Kasumi-1 (cell line): ENCODE results near the gene XPR1.

Experiments
- DNase-seq, 2 experiments: peaks; one replicate each; lab custom pipeline; 2025; lab: John Stamatoyannopoulos, UW

XPR1 gene

GRCh38 chr1:180841415-180841814 is 209.6 kb downstream of the XPR1 start:
- no peak for DNase-seq

- DNase-seq: no peak
Measured at GRCh38 chr1:180842052-180842451, 210.2 kb downstream of the XPR1 start.

DNA sequence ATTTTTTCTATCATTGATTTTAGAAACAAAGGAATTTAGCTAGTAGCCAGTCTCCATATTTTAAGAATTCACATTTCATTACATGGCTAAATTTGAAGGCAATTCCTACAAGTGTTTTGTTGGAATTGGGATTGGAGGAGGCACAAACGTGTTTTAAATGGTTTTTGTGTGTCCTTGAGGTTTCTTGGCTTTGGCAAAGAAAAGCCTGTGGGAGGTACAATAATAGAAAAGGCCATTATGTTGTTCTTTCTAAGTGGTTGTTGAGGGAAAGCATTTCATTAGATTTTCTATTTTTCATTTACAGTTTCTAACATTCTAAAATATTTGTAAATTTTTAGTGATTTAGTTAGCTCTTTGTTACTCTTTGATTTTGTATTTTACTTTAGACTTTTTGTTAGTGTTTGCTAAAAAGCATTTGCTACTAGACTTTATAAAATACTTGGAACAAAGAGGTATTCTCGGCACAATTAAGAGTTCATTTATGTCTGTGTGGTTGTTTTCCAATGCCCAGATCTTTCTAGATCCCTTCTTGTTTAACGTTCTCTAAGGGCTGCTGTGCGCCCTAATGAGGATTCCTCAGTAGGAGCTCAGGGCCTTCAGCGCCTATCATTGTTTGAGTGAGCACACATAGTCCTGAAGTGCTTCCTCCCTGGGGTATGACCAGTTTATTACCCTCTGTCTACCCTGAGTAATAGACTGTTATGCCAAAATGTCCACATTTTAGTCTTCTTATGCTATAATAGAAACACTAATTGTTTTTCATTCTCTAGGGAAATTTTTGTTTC is 210.9 kb downstream of the XPR1 start:
- no peak for DNase-seq

DNA sequence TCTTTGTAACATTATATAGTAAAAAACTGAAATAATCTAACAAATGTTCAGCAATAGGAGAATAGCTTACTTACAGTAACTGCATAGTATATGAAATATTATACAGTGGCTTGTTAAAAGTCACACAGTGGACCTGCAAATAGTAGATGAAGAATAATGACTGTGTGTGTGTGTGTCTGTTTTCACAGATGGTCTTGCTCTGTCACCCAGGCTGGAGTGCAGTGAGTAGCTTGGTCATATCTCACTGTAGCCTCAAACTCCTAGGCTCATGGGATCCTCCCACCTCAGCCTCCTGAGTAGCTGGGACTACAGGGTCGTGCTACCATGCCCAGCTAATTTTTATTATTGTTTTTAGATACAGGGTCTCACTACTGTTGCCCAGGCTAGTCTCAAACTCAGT is 213.5 kb downstream of the XPR1 start:
- no peak for DNase-seq

GRCh38 chr1:180848191-180848590 is 216.4 kb downstream of the XPR1 start:
- DNase-seq: no peak

DNA sequence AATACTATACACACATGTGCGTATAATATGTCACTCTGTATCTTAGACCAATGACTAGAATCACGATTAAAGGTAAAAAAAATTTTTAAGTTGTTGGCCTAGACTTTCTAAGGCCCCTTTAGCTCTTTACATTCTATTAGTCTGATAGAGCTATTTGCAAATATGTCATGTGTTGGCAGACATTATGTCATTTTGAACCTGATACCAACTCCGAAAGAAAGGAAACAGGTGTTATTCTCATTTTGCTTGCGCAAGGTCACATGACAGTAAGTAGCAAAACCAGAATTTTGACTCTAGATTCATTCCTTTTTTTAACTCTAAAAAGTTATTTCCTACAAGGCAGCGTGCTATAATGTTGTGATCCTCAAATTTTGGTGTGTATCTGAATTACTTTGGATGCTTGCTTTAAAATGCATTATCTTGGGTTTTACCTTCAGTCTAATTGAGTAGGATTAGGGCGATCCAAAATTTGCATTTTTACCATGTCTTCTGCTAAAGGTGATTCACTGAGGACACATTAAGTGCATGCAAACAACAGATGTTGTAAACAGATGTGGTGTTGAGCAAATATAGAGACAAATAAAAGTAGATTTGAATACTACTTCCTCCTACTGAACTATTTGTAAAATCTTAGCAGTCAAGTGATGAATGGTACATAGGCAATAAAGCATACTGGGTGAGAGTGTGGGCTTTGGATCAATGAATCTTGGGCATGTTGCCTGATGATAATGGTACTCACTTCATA is 217.4 kb downstream of the XPR1 start:
- DNase-seq: no peak

DNA sequence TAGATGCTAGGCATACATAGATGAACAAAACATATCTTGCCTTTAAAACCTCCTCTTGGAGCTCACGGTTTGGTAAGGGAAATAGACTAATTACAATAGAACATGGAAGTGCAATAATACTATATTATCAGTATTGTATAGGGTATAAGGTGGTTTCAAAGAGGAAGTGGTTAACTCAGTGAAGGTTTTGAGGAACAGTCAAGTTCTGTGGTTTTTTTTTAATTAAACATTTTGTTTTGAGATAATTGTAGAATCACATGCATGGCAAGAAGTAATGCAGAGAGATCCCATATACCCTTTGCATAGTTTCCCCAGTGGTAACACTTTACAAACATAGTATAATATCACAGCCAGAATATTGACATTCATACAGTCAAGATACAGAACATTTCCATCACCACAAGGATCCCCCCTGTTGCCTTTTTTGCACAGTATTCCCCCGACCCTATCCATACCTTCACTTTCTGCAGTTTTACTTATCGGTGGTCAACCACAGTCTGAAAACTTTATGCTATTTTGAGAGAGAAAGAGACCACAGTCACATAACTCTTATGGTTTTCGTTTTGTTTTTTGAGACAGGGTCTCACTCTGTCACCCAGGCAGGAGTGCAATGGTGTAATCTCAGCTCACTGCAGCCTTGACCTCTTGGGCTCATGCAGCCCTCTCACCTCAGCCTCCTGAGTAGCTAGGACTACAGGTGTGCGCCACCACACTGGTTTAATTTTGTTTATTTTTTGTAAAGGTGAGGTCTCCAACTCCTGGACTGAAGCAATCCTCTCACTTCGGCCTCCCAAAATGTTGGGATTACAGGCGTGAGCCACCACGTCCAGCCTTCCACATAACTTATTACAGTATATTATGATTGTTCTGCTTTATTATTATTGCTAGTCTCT is 220.4 kb downstream of the XPR1 start:
- DNase-seq: peak; percentile 35 to 36

DNA sequence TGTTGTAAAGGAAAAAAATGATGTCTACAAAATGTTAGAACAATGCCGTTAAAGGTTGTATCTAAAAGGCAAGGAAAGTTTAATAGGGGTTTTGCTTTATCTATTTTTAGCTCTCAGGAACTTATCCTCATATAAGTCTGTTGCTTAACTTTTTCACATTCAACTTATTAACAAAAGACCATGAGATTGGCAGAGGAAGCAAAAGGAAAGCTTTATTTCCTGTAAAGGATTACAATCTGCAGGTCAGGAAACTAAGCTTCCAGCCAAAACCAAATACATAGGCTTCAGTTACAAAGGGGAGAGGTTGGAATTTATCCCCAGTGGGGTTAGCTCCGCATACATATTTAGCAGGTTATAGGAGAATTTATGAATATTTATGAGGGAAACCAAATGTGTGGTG is 222.2 kb downstream of the XPR1 start:
- DNase-seq: no peak

DNA sequence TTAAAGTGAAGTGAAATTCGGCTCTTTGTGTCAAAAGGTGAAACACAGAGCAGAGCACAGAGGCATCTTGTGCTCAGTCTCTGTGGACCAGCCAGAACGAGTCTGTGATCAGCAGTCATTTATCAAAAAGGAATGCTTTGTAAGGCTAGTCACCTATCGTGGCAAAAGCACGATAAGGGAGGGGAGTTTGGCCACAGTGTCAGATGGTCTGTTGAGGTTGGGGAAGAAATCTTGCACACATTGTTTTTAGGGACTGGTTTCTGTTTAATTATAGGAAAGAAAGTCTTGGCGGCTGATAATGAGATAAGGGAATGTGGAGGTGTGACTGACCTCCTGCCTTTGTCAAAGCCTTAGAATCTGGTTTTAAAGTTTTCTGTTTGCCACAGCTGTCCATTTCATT is 222.6 kb downstream of the XPR1 start:
- DNase-seq: no peak

- DNase-seq: peak; percentile 24 to 48
Measured at GRCh38 chr1:180857947-180858725, 226.3 kb downstream of the XPR1 start.

DNA sequence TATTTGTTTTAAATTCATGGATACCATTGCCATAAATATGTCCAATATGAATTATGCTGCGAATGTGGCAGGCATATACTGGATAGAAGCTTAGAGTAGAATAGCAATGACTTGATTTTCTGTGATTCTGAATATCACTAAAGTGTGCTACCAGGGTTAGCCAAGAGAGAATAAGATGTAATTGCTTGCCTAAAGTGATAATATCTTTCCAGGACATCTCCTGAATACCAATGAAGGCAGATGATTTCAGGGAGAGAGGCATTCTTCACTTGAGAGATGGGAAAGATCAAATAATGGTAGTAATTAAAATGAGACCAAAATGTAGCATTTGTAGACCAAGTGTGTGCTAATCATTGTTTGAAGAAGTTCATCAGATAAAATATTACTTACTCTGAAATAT is 227.5 kb downstream of the XPR1 start:
- DNase-seq: no peak

GRCh38 chr1:180860535-180860934 is 228.7 kb downstream of the XPR1 start:
- DNase-seq: no peak

- no peak for DNase-seq
Measured at GRCh38 chr1:180862305-180862704, 230.5 kb downstream of the XPR1 start.

DNA sequence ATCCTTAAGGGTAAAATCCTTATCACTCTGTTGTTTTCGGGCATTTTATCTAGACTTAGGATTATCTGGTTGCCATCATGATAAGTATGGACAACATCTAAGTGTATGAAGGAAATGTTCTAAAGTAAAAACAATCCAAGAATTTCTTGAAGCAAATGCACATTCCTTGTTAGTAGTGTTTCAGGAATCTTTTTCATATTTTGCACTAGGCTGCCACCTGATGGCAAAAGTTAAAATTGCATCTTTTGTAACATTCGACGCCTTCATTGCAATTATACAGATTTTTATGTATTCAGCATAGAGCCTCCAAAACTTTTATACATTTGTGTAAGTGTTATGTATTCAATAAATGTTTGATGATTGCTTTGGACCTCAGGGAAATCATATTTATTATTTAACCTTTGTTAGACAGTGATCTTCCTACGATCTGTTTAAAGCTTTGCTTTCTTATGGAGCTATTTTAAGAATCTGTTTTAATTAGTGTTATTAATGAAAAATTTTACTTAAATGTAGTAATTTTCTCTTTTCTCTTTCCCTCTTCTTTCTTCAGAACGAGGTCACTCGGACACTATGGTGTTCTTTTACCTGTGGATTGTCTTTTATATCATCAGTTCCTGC is 231.4 kb downstream of the XPR1 start:
- DNase-seq: peak; percentile 45 to 50

- DNase-seq: peak; percentile 75 to 86
Measured at GRCh38 chr1:180881806-180882509, 250.1 kb downstream of the XPR1 start.

DNA sequence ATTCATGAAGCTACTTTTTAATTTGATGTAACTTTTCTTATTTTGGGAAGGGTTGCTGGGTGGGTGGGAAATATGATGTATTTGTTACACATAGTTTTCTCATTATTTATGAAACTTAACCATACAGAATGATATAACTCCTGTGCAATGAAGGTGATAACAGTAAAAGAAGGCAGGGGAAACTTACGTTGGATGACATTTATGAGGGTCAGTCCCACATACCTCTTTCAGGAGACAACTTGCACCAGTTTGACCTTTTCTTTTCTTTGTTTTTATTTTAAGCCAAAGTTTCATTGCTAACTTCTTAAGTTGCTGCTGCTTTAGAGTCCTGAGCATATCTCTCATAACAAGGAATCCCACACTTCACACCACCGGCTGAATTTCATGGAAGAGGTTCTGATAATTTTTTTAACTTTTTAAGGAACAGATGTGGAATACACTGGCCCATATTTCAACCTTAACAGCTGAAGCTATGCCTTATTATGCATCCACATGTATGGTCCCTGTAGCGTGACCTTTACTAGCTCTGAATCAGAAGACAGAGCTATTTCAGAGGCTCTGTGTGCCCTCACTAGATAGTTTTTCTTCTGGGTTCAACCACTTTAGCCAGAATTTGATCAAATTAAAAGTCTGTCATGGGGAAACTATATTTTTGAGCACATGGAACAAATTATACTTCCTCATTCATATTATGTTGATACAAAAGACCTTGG is 252.9 kb downstream of the XPR1 start:
- no peak for DNase-seq

GRCh38 chr1:180886338-180886737 is 254.5 kb downstream of the XPR1 start:
- DNase-seq: no peak

DNA sequence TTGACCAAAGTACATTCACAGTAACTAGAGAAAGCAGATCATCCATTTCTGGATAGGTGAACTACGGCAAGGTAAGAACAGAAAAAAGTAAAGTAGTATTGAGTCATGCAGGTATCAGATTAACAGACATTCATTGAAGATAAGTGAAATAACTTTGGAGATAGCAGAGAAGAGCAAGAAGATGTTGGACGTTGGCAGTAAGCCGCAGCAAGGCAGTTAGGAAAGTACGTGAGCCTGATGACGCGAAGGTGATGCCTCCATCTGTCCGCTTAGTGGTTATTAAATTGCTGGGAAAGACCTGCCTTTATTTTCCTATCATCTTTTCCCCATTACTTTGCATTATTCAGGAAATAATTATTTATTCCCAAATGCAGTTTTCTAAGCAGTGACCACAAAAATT is 256.0 kb downstream of the XPR1 start:
- no peak for DNase-seq

GRCh38 chr1:180888870-180889269 is 257.0 kb downstream of the XPR1 start:
- DNase-seq: peak in 1 of 2 experiments; percentile 9

GRCh38 chr1:180889325-180889724 is 257.5 kb downstream of the XPR1 start:
- DNase-seq: no peak
